Measurements from ENCODE around the gene DCTN1.

DCTN1 gene

GRCh38 chr2:74384051-74384450 lies 3.9 kb upstream of the DCTN1 start:
- peaks cover 18% of the 10 kb centered on the region for H3K36me3 ChIP-seq (ENCODE audit: insufficient read depth, low read length)
- H3K9me3 ChIP-seq (ENCODE audit: insufficient read depth, low read depth, low read length): no peaks in the 10 kb centered on the region
- 93% methylated on average over 3 of the region's 3 CpGs for WGBS
- peaks cover 13% of the 10 kb centered on the region; the same call in 1 of the 2 replicates for H3K4me1 ChIP-seq (ENCODE audit: insufficient read depth, low read length)
- H3K9ac ChIP-seq (ENCODE audit: low read depth, low read length): no peak overlapping the region
- H3K27me3 ChIP-seq (ENCODE audit: insufficient read depth, low read length): no peaks in the 10 kb centered on the region
- H3K4me3 ChIP-seq (ENCODE audit: low read length): no peak overlapping the region
- H3K27ac ChIP-seq (ENCODE audit: low read depth, low read length): no peak overlapping the region

DNA sequence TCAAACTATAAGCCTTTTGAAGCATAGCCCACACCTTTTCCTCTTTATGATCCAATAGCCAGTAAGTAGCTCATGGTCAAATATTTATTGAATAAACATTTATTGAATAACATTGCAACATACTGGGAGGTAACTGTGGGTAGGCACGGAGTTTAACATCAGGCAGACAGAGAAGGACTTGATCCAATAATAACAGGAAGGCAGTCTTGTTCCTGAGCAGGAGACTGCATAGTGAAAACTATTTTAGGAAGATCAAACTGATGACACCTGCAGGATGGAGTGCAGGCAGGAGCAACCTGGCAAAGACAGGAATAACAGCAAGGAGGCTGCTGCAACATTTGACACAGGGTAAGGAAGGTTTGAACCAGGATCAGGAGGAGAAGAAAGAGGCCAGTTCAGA lies 3.1 kb upstream of the DCTN1 start:
- H3K27me3 ChIP-seq (ENCODE audit: insufficient read depth, low read length): no peaks in the 10 kb centered on the region
- peaks cover 16% of the 10 kb centered on the region; the same call in 1 of the 2 replicates for H3K4me1 ChIP-seq (ENCODE audit: insufficient read depth, low read length)
- peaks cover 18% of the 10 kb centered on the region for H3K36me3 ChIP-seq (ENCODE audit: insufficient read depth, low read length)
- 86% methylated on average over 1 of the region's 1 CpG for WGBS
- H3K4me3 ChIP-seq (ENCODE audit: low read length): no peak overlapping the region
- H3K9ac ChIP-seq (ENCODE audit: low read depth, low read length): no peak overlapping the region
- H3K27ac ChIP-seq (ENCODE audit: low read depth, low read length): no peak overlapping the region
- no peaks in the 10 kb centered on the region for H3K9me3 ChIP-seq (ENCODE audit: insufficient read depth, low read depth, low read length)

DNA sequence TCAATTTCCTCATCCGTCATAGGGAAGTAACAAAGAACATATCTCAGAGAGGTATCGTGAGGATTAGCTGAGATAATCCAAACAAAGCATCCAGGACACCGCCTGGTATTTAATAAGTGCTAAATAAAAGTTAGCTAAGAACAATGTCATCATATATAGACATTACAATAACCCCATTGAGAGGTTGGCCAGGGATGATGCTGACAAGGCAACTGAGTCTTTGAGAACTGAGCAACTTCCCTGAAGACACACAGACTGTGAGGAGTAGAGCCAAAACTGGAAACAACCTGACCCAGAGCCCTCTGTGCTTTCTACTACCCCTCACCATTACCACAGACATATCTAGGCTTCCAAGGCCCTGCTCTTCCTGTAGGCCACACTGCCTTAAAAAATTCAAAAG lies 1.6 kb upstream of the DCTN1 start:
- no peaks in the 10 kb centered on the region for H3K9me3 ChIP-seq (ENCODE audit: insufficient read depth, low read depth, low read length)
- WGBS: 100% methylated on average over 3 of the region's 3 CpGs
- H3K36me3 ChIP-seq (ENCODE audit: insufficient read depth, low read length): peaks cover 31% of the 10 kb centered on the region
- H3K4me1 ChIP-seq (ENCODE audit: insufficient read depth, low read length): peaks cover 16% of the 10 kb centered on the region; the same call in 1 of the 2 replicates
- no peak overlapping the region for H3K27ac ChIP-seq (ENCODE audit: low read depth, low read length)
- no peaks in the 10 kb centered on the region for H3K27me3 ChIP-seq (ENCODE audit: insufficient read depth, low read length)
- no peak overlapping the region for H3K9ac ChIP-seq (ENCODE audit: low read depth, low read length)
- H3K4me3 ChIP-seq (ENCODE audit: low read length): no peak overlapping the region

DNA sequence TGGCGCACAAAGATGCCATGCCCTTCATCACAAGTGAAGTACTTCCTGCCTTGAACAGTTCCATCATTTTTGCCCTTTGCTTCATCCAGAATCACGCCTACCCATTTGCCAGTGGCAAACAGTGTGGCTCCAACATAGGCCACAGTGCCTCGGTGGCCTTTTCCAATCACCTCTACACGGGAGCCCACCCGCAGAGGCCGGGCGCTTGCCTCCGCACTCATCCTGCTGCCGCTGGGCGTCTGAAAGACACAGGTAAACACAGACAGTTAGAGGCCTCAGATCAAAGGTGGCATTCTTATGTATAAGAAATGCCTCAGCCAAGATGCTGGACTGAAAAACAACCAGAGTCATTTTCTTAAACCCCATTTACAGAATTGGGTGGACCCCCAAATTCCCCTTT lies 2.1 kb downstream of the DCTN1 start:
- Histone ChIP-seq H3K4me3 (ENCODE audit: low read length) (no peak overlapping the region), H3K9ac (ENCODE audit: low read depth, low read length) (no peak overlapping the region), H3K4me1 (ENCODE audit: insufficient read depth, low read length) (peaks cover 31% of the 10 kb centered on the region), H3K27ac (ENCODE audit: low read depth, low read length) (no peak overlapping the region), H3K27me3 (ENCODE audit: insufficient read depth, low read length) (no peaks in the 10 kb centered on the region), H3K9me3 (ENCODE audit: insufficient read depth, low read depth, low read length) (no peaks in the 10 kb centered on the region), H3K36me3 (ENCODE audit: insufficient read depth, low read length) (peaks cover 24% of the 10 kb centered on the region)
- 93% methylated on average over 10 of the region's 10 CpGs for WGBS

GRCh38 chr2:74375838-74376237 lies 4.3 kb downstream of the DCTN1 start:
- H3K27ac ChIP-seq (ENCODE audit: low read depth, low read length): no peak overlapping the region
- no peak overlapping the region for H3K9ac ChIP-seq (ENCODE audit: low read depth, low read length)
- no peak overlapping the region for H3K4me3 ChIP-seq (ENCODE audit: low read length)
- H3K36me3 ChIP-seq (ENCODE audit: insufficient read depth, low read length): peaks cover 31% of the 10 kb centered on the region
- peaks cover 31% of the 10 kb centered on the region for H3K4me1 ChIP-seq (ENCODE audit: insufficient read depth, low read length)
- 95% methylated on average over 2 of the region's 2 CpGs for WGBS
- no peaks in the 10 kb centered on the region for H3K9me3 ChIP-seq (ENCODE audit: insufficient read depth, low read depth, low read length)
- no peaks in the 10 kb centered on the region for H3K27me3 ChIP-seq (ENCODE audit: insufficient read depth, low read length)

DNA sequence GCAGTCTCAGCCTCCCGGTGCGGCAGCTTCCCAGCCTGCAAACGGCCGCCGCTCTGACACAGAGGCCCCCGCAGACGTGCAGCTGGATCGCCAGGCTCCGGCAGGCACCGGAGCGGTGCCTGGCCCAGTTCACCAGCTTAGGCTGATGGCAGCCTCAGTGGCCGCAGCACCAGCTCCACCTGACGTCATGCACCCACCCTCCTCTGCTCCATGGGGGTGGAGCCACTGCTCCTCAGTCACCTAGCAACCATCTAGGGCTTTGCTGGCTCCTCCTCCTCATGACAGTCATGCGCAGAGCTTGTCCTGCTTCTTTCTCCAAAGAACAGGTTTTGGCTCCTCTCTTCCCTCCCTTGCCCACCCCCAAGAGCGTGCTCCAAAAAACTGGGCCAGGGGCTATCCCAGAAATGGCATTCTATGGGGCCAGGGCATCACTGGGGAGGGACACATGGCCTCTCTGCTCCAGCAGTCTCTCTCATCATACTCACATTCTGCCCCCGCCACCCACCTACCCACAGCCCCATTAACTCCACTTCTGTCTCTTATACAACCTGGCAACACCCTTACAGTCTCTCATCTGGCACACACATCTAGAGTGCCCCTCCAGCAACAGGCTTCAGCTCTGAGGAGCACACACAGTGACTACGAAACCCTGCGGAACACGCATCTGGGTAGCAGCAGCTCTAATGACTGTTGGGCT lies 5.5 kb downstream of the DCTN1 start:
- H3K9ac ChIP-seq (ENCODE audit: low read depth, low read length): peak overlapping the region; percentile 61
- H3K9me3 ChIP-seq (ENCODE audit: insufficient read depth, low read depth, low read length): no peaks in the 10 kb centered on the region
- H3K4me1 ChIP-seq (ENCODE audit: insufficient read depth, low read length): peaks cover 24% of the 10 kb centered on the region
- H3K36me3 ChIP-seq (ENCODE audit: insufficient read depth, low read length): peaks cover 43% of the 10 kb centered on the region
- H3K27ac ChIP-seq (ENCODE audit: low read depth, low read length): peak overlapping the region; percentile 3; the same call in 1 of the 2 replicates
- H3K4me3 ChIP-seq (ENCODE audit: low read length): peak overlapping the region; percentile 62
- 29% methylated on average over 19 of the region's 19 CpGs for WGBS
- no peaks in the 10 kb centered on the region for H3K27me3 ChIP-seq (ENCODE audit: insufficient read depth, low read length)

DNA sequence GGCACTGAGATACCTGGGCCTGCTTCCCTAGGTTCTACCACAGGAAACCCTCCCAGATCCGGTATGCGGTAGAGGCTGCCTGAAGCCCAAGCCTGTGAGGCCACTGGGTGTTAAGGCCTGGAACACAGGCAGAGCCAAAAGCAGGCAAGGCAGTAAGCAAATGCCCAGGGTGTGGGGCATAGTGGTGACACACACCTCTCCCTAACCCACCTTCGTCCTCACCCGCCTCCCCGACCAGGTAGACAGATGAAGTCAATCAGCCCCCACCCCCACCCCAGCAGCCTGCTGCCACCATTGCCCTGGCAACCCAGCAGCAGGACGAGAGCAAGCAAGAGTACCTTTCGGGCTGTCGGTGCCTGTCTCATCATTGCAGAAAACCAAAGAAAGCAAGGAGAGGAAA lies 6.1 kb downstream of the DCTN1 start:
- Histone ChIP-seq H3K9ac (ENCODE audit: low read depth, low read length) (peak overlapping the region; percentile 61), H3K9me3 (ENCODE audit: insufficient read depth, low read depth, low read length) (no peaks in the 10 kb centered on the region), H3K27ac (ENCODE audit: low read depth, low read length) (no peak overlapping the region), H3K27me3 (ENCODE audit: insufficient read depth, low read length) (no peaks in the 10 kb centered on the region), H3K36me3 (ENCODE audit: insufficient read depth, low read length) (peaks cover 48% of the 10 kb centered on the region), H3K4me1 (ENCODE audit: insufficient read depth, low read length) (peaks cover 18% of the 10 kb centered on the region), H3K4me3 (ENCODE audit: low read length) (peak overlapping the region; percentile 62)
- WGBS: 66% methylated on average over 8 of the region's 8 CpGs

GRCh38 chr2:74373221-74373676 lies 6.9 kb downstream of the DCTN1 start:
- H3K4me1 ChIP-seq (ENCODE audit: insufficient read depth, low read length): peaks cover 15% of the 10 kb centered on the region
- WGBS: 61% methylated on average over 5 of the region's 5 CpGs
- H3K9me3 ChIP-seq (ENCODE audit: insufficient read depth, low read depth, low read length): no peaks in the 10 kb centered on the region
- H3K27ac ChIP-seq (ENCODE audit: low read depth, low read length): no peak overlapping the region
- H3K27me3 ChIP-seq (ENCODE audit: insufficient read depth, low read length): no peaks in the 10 kb centered on the region
- peak overlapping the region; percentile 62; the same call in 1 of the 2 replicates for H3K4me3 ChIP-seq (ENCODE audit: low read length)
- 0 out of 2 replicates have a peak overlapping the region, but pooled peaks have one; percentile 6 for H3K9ac ChIP-seq (ENCODE audit: low read depth, low read length)
- peaks cover 56% of the 10 kb centered on the region for H3K36me3 ChIP-seq (ENCODE audit: insufficient read depth, low read length)

DNA sequence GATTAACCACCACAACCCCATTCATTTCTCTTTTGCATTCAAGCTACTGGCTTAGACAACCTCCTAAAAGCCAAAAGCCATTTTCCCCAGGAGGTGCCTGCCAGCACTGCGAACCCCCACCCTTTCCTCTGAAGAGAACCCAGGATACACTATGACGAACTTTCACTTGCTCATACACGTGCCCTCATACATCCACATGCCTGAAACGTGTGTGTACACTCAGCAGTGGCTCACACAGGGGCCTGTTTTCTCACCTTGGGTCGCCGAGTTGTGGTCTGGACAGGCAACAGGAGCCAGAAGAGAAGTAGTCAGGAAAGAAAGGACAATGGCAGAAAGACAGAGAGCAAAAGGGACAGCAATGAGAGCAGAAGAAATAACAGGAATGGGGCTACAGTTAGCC lies 7.4 kb downstream of the DCTN1 start:
- peaks cover 58% of the 10 kb centered on the region for H3K36me3 ChIP-seq (ENCODE audit: insufficient read depth, low read length)
- 0 out of 2 replicates have a peak overlapping the region, but pooled peaks have one; percentile 6 for H3K9ac ChIP-seq (ENCODE audit: low read depth, low read length)
- H3K4me3 ChIP-seq (ENCODE audit: low read length): no peak overlapping the region
- no peaks in the 10 kb centered on the region for H3K9me3 ChIP-seq (ENCODE audit: insufficient read depth, low read depth, low read length)
- peaks cover 15% of the 10 kb centered on the region for H3K4me1 ChIP-seq (ENCODE audit: insufficient read depth, low read length)
- no peaks in the 10 kb centered on the region for H3K27me3 ChIP-seq (ENCODE audit: insufficient read depth, low read length)
- 91% methylated on average over 6 of the region's 6 CpGs for WGBS
- H3K27ac ChIP-seq (ENCODE audit: low read depth, low read length): no peak overlapping the region

DNA sequence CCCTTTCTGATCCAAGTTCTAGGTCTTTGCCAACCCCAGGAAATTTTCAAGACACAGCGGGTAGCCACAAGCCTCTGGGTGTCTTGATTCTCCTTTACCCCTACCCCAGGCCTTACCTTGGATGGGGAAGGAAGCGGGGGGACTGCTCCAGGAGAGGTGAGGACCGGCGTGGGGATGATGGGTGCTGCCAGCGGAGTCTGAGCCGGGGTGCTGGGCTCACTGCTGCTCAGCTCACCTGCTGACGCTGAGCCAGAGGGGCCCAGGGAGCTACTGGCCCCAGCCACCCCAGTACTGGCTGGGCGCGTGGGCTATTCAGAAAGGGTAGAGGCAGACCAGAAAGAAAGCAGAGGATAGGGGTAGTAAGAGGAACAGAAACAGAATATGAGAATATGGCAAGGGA lies 8.7 kb downstream of the DCTN1 start:
- 94% methylated on average over 9 of the region's 9 CpGs for WGBS

DNA sequence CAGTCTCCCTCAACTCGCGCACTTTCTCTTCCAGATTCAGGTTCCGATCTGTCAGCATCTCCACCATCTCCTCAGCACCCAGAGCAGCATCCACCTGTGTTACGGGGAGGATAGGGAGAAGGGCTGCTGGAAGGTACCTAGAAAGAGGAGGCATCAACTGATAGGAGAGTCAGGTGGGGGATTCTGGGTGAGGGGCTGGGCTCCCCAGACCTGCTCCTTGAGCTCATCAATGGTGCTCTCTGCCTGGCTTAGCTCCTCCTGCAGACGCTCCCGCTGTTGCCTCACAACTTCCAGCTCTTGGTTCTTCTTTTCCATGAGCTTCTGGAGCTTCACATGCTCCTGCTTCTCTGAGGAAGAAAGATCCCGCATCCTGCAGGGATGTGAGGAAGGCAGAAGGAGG lies 10.1 kb downstream of the DCTN1 start:
- peaks cover 65% of the 10 kb centered on the region for H3K36me3 ChIP-seq (ENCODE audit: insufficient read depth, low read length)
- H3K4me1 ChIP-seq (ENCODE audit: insufficient read depth, low read length): peaks cover 13% of the 10 kb centered on the region
- no peaks in the 10 kb centered on the region for H3K27me3 ChIP-seq (ENCODE audit: insufficient read depth, low read length)
- H3K9ac ChIP-seq (ENCODE audit: low read depth, low read length): no peak overlapping the region
- WGBS: 96% methylated on average over 7 of the region's 7 CpGs
- H3K9me3 ChIP-seq (ENCODE audit: insufficient read depth, low read depth, low read length): no peaks in the 10 kb centered on the region
- no peak overlapping the region for H3K27ac ChIP-seq (ENCODE audit: low read depth, low read length)
- H3K4me3 ChIP-seq (ENCODE audit: low read length): no peak overlapping the region

More for the DNA sequence above, 8.7 kb downstream of the DCTN1 start:
- H3K27ac ChIP-seq (ENCODE audit: low read depth, low read length): no peak overlapping the region
- peaks cover 15% of the 10 kb centered on the region for H3K4me1 ChIP-seq (ENCODE audit: insufficient read depth, low read length)
- no peaks in the 10 kb centered on the region for H3K27me3 ChIP-seq (ENCODE audit: insufficient read depth, low read length)
- no peak overlapping the region for H3K9ac ChIP-seq (ENCODE audit: low read depth, low read length)
- no peak overlapping the region for H3K4me3 ChIP-seq (ENCODE audit: low read length)
- H3K36me3 ChIP-seq (ENCODE audit: insufficient read depth, low read length): peaks cover 58% of the 10 kb centered on the region
- H3K9me3 ChIP-seq (ENCODE audit: insufficient read depth, low read depth, low read length): no peaks in the 10 kb centered on the region

All from HUES64 (cell line).